SKM-1 (cell line): Measurements from ENCODE around the gene SCGB3A1.

Source experiments
- DNase-seq: peaks from one replicate; lab custom pipeline; 2025; ENCODE audit not compliant: unreplicated experiment; lab: John Stamatoyannopoulos, UW

Gene SCGB3A1

DNA sequence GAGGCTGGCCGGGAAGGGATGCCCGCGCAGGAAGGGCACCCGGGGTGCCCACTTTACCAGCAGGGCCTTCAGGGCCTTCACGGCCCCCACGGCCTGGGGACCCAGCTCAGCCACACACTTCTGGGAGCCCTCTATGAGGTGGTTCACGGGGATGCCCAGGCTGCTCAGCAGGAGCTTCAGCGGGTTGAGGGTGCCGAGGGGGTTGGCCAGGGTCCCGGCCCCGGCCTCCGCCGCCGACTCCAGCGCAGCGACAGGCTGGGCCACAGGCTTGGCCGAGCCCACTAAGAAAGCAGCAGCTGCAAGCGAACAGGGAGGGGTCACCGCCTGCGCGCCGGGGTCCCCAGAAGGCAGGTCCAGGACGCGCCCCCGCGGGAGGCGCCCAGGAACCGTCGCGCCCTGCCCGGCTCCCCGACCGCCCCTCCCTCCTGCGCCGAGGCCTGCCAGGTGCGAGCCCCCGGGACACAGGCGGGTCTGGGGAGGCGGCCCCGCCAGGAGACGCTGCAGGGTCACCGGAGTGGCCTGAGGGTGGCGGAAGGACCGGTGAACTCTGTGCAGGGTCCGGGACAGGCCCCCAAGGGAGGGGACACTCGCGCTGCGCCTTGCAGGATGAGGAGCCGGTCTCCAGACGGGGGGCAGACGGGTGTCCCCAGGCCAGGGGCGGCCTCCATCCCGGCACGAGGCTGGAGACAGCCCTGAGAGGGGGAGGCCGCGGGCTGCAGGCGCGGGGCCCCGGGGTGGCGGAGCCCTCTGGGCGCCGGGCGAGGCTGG is 572 bp downstream of the SCGB3A1 start:
- DNase-seq, result no peak

DNA sequence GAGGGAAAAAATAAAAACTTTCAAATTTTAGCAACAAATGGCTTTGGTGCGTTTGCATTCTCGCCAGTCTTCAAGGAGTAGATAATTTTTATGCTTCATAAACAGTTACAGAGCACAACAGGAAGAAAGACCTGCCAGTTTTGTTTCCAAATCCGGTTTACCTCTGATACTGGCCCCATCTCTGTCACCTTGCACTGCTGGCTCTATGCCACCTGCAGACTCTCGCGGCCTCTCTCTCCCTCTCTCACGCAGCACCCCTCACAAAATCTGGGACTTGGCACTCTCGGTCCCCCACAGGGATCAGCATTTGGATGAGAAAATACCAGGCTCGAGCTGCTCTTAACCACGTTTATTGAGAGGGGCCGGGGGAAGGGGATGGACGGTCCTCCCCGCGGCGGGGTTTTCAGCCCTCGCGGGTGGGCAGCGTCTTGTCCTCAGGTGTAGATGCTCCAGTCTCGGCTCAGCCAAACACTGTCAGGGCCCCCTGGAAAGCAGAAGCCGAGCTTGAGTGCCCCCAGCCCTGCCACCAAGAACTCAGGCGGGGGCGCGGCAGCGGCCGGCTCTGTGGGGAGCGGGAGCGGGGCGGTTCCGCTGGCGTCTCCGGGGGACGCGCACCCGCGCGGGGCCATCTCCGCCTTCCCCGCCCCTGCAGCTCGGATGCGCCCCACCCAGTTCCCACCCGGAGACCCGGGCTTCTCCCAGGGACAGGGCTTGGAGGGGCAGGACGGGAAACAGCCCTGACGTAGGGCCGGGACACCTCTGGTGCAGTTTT is 1.3 kb downstream of the SCGB3A1 start:
- no peak for DNase-seq

DNA sequence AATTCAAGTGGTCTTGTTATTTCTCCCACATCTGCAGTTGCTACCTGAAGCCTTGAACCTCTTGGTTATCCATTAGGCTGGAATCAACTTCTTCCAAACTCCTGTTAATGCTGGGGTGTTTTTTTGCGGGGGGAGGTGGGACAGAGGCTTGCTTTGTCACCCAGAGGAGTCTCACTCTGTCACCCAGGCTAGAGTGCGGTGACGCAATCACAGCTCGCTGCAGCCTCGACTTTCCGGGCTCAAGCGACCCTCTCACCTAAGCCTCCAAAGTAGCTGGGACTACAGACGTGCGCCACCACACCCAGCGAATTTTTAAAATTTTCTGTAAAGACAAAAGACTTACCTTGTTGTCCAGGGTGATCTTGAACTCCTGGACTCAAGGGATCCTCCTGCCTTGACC is 4.4 kb downstream of the SCGB3A1 start:
- DNase-seq, result no peak

DNA sequence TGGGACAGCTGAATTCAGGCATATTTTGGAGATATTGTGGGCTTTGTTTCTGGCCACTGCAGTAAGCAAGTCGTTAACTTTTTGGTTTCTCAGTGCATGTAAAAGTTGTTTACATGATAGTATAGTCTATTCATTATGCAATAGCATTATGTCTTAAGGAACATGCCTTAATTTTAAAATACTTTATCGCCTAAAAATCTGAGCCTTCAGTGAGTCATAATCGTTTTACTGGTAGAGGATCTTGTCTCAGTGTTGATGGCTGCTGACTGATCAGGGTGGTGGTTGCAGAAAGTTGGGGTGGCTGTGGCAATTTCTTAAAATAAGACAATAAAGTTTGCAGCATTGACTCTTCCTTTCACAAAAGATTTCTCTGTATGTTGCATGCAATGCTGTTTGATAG is 5.1 kb downstream of the SCGB3A1 start:
- no peak for DNase-seq

DNA sequence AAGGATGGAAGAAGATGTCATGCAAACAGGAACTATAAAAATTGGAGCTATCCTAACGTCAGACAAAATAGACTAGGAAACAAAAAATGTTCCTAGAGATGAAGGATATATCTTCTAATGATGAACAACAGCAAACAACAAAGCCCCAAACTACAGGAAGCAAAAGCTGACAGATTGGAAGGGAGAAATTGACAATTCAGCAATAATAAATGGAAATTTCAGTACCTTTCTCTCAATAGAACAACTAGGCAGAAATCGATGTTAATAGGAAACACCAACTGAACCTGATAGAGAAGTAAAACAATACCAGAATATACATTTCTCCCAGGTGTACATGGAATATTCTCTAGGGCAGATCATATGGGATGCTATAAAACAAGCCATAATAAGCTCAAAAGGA is 7.6 kb downstream of the SCGB3A1 start:
- DNase-seq, result no peak

DNA sequence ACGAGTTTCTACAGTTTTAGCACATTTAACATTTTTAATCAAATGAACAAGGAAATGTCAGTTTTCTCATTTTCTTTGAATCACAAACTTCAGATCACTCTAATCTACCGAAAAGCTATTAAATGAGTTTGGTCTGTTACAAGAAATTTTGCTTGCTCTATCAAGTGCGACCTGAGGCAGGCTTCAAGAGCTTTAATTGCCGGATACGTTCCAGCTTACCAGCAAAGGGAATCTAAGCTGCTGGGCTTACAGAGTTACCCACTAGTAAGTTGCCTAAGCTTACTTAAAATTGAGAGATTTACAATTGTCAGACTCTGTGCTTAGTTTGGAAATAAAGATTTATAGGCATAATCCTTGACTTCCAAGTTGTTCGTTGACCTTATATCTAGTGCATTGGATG is 10.6 kb downstream of the SCGB3A1 start:
- no peak for DNase-seq

DNA sequence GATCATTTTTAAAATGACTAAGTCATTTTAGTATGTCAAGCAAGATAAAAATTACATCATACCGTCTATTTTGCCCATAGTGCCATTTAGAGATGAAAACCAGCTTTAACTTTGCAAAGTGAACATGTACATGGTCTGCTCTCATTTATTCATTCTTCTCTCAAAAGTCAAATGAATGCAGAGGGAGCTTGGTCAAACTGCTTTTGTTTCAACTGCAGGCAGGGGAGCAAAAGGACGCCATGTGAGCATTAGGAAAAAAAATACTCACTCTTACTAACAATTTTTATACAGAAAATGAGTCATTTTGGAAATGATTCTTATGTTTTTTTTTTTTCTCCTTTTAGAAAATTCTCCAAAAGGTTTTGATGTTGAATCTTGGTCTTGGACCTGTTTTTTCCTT is 15.7 kb downstream of the SCGB3A1 start:
- DNase-seq, result no peak

DNA sequence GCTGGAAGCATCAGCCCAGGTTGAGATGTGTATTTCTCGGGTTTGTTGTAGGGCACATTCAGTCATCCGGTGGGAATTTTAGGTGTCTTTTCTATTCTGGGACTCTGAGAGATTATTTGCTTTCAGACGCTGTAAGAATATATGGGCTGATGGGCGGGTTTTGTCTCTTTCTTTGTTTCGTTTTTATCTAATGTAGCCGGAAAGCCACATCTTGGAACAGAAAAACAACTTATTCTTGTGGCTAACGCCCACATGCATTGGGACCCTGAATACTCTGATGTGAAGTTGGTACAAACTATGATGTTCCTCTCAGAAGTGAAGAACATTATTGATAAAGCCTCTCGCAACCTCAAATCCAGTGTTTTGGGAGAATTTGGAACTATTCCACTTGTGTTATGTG is 22.4 kb downstream of the SCGB3A1 start:
- no peak for DNase-seq

DNA sequence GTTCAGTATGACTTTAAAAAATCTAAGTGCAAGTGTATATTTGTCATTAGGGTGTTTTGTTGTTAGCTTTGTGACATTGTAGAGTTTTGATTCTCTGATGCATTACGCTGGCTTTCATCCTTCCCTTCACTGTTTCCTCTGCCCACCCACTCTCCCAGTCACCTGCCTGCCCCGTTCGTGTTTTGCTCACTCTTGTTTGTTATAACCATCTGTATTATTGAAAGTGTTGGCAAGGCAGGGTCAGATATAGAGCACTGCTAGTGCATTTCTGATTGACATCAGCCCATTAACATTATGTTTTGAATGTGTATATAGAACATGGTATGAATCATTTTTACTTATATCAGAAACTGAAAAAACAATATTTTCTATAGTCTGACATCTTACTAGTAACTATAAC is 27.3 kb downstream of the SCGB3A1 start:
- no peak for DNase-seq

DNA sequence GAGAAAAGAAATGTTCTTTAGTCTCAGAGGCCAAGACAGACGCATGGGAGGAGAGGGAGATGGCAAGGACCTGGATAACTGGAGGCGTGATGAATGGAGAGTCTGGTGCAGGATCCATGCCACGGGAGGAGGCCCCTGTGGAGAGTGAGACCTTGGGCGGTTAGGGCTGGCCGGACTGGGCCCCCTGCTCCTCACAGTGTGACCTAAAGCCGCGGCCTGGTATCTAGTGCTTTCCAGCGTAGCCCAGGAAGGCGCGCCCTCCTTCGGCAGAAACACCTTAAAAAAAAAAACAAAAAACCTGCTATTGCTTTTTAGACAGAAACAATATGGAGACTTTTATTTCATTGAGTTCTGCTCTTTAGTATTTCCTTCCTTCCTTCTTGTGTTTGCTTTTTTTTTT is 33.1 kb downstream of the SCGB3A1 start:
- DNase-seq, result no peak

DNA sequence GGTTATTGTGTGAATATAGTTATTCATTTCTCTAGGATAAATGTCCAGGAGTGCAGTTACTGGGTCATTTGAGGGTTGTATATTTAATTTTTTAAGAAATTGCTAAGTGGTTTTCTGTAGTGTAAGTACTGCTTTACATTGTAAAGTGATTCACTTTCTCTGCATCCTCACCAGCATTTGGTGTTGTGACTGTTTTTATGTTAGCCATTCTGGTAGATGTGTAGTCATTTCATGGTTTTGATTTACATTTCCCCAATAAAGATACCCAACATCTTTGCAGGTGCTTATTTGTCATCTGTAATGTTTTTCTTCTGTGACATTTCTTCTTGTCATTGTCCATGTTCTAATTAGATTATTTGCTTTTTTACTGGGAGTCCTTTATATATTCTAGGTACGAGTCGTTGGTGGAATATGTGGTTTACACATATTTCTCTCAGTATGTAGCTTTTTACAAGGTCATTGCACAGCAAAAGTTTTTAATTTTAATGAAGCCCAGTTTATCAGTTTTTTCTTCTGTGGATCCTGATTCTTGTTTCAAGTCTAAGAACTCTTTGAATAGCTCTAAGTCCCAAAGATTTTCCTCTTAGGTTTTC is 34.0 kb downstream of the SCGB3A1 start:
- DNase-seq, result no peak

DNA sequence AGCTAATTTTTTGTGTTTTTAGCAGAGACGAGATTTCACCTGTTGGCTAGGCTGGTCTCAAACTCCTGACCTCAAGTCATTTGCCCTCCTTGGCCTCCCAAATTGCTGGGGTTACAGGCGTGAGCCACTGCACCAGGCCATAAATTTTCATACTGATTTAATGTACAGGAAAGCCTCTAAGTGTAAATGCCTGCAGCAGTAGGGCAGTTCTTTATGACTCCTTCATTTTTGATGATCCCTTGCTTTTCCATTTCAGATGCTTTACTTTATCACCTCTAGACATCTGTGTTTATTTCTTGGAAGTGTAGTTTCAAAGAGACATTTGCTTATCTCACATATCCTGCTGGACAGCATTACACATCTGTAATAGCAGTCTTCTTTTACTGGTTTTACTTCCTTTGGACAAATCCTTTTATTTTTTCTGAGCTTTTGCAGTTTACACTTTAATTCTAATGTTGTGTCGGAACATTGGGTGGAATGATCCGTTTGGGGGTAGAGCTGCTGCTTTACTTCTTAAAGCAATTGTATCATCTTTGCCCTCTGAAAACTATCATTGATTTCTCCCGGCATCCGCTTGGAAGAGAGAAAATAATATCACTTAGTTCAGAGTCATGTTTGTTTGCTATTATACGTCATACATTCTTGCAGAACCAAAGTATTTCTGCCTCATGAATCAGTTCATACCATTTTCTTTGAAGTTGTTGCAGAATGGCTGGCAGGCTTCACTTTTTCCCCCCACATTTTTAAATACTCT is 36.0 kb downstream of the SCGB3A1 start:
- DNase-seq, result no peak

DNA sequence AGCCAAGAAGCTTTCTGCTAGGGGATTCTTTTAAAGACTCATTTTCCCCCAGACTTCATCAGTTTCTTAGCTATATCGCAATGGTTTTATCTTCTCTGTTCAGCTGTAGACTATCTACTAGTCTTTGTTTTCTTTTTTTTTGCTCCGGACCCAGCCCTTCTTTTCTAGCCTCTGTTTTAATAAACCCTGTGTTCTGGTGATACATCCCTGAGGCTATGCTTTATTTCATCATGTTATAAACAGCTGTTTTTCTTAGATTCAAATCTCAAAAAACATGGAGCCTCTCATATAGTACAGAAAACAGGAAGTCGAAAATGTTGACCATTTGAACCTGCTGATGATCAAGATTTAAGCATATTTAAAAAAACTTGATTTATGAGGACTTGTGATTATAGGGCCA is 37.8 kb downstream of the SCGB3A1 start:
- no peak for DNase-seq

DNA sequence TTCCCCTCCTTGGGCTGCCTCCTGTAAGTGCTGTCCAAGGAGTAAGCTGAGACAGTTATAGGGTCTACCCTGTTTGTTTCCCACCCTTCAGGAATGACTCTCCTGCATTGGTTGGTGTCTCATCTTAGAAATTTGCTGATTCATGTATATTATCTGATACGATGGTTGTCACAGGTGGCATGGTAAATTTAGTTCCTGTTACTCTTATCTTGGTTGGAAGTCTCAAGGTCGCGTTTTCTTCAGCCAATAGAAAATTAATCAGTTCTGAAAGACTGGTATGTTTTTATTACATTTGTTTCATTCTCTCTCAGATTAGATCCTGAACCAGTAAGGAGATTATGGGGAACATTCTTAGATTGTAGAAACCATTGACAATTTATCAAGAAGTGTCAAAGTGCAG is 42.7 kb downstream of the SCGB3A1 start:
- no peak for DNase-seq

DNA sequence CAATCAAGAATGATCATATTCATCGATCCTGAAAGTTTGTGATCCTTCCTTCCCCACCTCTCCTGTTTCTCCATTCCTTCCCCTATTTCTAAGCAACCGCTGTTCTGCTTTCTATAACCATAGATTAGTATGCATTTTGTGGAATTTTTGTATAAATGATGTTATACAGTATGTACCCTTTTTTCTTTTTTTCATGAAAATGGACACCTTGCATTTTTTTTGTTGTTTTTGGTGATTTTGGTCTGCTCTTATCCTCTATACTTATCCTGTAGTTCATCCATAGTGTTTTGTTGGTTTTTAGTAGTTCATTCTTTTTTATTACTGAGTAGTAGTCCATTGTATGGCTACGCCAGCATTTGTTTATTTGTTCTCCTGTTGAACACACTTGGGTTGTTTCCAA is 46.1 kb downstream of the SCGB3A1 start:
- no peak for DNase-seq

DNA sequence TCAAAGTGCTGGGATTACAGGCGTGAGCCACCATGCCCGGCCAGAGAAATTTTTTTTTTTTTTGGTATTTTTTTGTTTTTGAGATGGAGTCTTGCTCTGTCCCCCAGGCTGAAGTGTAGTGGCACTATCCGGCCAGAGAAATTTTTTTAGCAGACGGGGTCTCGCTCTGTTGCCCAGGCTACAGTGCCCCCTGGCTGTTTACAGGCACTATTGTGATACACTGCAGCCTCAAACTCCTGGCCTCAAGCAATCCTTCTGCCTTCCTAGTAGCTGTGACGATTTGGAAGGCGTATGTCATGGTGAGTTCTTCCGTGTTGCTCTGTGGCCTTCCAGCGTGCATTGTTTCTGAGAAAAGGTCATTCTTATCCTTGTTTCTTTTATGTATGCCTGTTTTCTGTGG is 49.6 kb downstream of the SCGB3A1 start:
- no peak for DNase-seq
